HCT116 (cell line): Measurements from ENCODE around the gene TRERF1.

Source experiments
- CEBPB ChIP-seq: IDR thresholded peaks from 2 replicates; pipeline ENCODE4 v1.6.1; 2012; ENCODE audit warnings: low read depth
- EZH2 ChIP-seq: fragments of 200-600 bp; sonication (generic); IDR thresholded peaks from 2 replicates; pipeline ENCODE4 v1.6.1; 2017; ENCODE audit warnings: antibody characterized with exemption, mixed run types
- REST ChIP-seq: IDR thresholded peaks from 2 replicates; pipeline ENCODE4 v1.6.1; 2012; ENCODE audit warnings: low read depth
- TF ChIP-seq, protein P1 (sequence below), 3 experiments: fragments of 200-600 bp in 1 of 3; sonication (generic) in 1 of 3; IDR thresholded peaks in 2 of 3; conservative IDR thresholded peaks in 1 of 3; 2 replicates each; pipeline ENCODE4 v1.5.1; 2012 to 2017; ENCODE audit warnings: low read depth in 2 of 3, low read length in 2 of 3, antibody characterized with exemption in 1 of 3, borderline replicate concordance in 1 of 3, control low read depth in 1 of 3, mild to moderate bottlenecking in 1 of 3, mixed read lengths in 1 of 3, mixed run types in 1 of 3, moderate library complexity in 1 of 3; ENCODE audit not compliant: insufficient read depth in 1 of 3

DNA sequence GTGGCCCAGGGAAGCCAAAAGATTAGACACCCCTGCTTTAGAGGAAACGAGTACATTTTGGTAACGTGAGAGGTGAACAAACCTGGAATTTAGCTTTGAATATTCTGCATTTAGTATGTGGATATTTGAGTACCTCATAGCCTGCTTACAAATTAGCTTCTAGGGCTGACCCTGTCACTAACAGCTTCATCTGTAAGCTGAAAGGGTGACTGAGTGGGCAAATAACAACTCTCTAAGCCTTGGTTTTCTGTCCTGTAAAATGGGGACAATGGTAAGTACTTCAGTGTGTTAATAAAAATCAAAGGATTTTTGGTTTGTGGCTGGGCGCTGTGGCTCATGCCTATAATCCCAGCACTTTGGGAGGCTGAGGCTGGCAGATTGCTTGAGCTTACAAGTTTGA is 248.5 kb downstream of the TRERF1 start:
- TF ChIP-seq, protein P1, sequence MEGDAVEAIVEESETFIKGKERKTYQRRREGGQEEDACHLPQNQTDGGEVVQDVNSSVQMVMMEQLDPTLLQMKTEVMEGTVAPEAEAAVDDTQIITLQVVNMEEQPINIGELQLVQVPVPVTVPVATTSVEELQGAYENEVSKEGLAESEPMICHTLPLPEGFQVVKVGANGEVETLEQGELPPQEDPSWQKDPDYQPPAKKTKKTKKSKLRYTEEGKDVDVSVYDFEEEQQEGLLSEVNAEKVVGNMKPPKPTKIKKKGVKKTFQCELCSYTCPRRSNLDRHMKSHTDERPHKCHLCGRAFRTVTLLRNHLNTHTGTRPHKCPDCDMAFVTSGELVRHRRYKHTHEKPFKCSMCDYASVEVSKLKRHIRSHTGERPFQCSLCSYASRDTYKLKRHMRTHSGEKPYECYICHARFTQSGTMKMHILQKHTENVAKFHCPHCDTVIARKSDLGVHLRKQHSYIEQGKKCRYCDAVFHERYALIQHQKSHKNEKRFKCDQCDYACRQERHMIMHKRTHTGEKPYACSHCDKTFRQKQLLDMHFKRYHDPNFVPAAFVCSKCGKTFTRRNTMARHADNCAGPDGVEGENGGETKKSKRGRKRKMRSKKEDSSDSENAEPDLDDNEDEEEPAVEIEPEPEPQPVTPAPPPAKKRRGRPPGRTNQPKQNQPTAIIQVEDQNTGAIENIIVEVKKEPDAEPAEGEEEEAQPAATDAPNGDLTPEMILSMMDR (IDR thresholded peaks at IDR 0.05 in 2 of 3, conservative IDR thresholded peaks at IDR 0.05 in 1 of 3; ENCODE audit: borderline replicate concordance in 1 of 3, insufficient read depth in 1 of 3, low read depth in 2 of 3, low read length in 2 of 3): no peak
- no peak for TF ChIP-seq CEBPB
- TF ChIP-seq REST: no peak
- no peak for TF ChIP-seq EZH2
